K562 (cell line): ENCODE results near the gene MTERF4. TPM values are rescaled to one million over a fixed set of nuclear protein-coding genes. Genes with fewer than 3 reads are reported as not detected.
A peak's percentile ranks its signal among the peaks of the same experiment; 100 is the strongest.

Source experiments
- BCLAF1 ChIP-seq, 2 experiments: fragments of 450-650 bp in 1 of 2; IDR thresholded peaks; 2 replicates each; pipeline ENCODE4 v1.6.1; 2011 to 2017; ENCODE audit warnings: low read depth in 2 of 2, antibody characterized with exemption in 1 of 2, borderline replicate concordance in 1 of 2, low read length in 1 of 2, mild to moderate bottlenecking in 1 of 2, mixed read lengths in 1 of 2; ENCODE audit not compliant: control insufficient read depth in 1 of 2
- CHCHD3 ChIP-seq: fragments of 250-450 bp; sonication (Bioruptor Pico); IDR thresholded peaks from 2 replicates; pipeline ENCODE4 v2.1.2; 2022; ENCODE audit warnings: mild to moderate bottlenecking
- CREM ChIP-seq: IDR thresholded peaks from 2 replicates; pipeline ENCODE4 v1.6.1; 2014; ENCODE audit warnings: antibody characterized with exemption, low read depth
- E2F1 ChIP-seq: sonication (generic); formaldehyde crosslinking; IDR thresholded peaks from 2 replicates; pipeline ENCODE4 v1.8.1; 2023; ENCODE audit warnings: mild to moderate bottlenecking, missing genetic modification reagents, moderate library complexity
- FOXM1 ChIP-seq, 2 experiments: fragments of 450-650 bp in 1 of 2; sonication (generic) in 1 of 2; formaldehyde crosslinking in 1 of 2; IDR thresholded peaks; 2 replicates each; pipeline versions ENCODE4 v1.6.1 to v1.9.0; 2017 to 2022; ENCODE audit warnings: low read depth in 2 of 2, mild to moderate bottlenecking in 2 of 2, missing genetic modification reagents in 1 of 2, moderate library complexity in 1 of 2
- MEIS2 ChIP-seq: fragments of 450-650 bp; IDR thresholded peaks from 2 replicates; pipeline ENCODE4 v1.6.1; 2014; ENCODE audit warnings: mild to moderate bottlenecking; ENCODE audit not compliant: partially characterized antibody
- MTA3 ChIP-seq: fragments of 450-650 bp; formaldehyde crosslinking; IDR thresholded peaks from 2 replicates; pipeline ENCODE4 v1.6.1; 2017; ENCODE audit warnings: mild to moderate bottlenecking, borderline replicate concordance
- MXI1 ChIP-seq: IDR thresholded peaks from 2 replicates; pipeline ENCODE4 v1.6.1; 2011; ENCODE audit warnings: low read depth, mild to moderate bottlenecking, improper control_type of control experiment, low read length
- MYC ChIP-seq, 2 experiments: fragments of 250-450 bp in 1 of 2; sonication (Bioruptor Pico) in 1 of 2; IDR thresholded peaks; 2 replicates each; pipeline versions ENCODE4 v1.5.1 to v1.6.1; 2012 to 2021; ENCODE audit warnings: low read depth in 2 of 2, borderline replicate concordance in 1 of 2, improper control_type of control experiment in 1 of 2, low read length in 1 of 2, mild to moderate bottlenecking in 1 of 2, moderate library complexity in 1 of 2
- SMARCE1 ChIP-seq: fragments of 450-650 bp; IDR thresholded peaks from 2 replicates; pipeline ENCODE4 v1.7.1; 2016; ENCODE audit warnings: mild to moderate bottlenecking
- ZNF175 ChIP-seq: fragments of 200-800 bp; sonication (Bioruptor generic); IDR thresholded peaks from 2 replicates; pipeline ENCODE4 v1.6.1; 2016; ENCODE audit warnings: low read depth, mild to moderate bottlenecking, missing genetic modification characterization, missing compliant biosample characterization
- ZNF444 ChIP-seq: fragments of 250-450 bp; sonication (Bioruptor Pico); IDR thresholded peaks from 2 replicates; pipeline ENCODE4 v1.4.0; 2020; ENCODE audit warnings: mild to moderate bottlenecking, moderate library complexity
- ZNF717 ChIP-seq: fragments of 250-450 bp; sonication (Bioruptor Pico); IDR thresholded peaks from 2 replicates; pipeline ENCODE4 v1.5.0; 2021
- polyA plus RNA-seq, 8 experiments: library from polyadenylated mRNA; depleted of rRNA in 4 of 8; stranded (reverse) in 5 of 8; unstranded in 3 of 8; fragments of >200 nt; fragmentation: Nextera tagmentation in 2 of 8; fragmentation: Illumina TruSeq in 1 of 8; extraction: Ambion mirVana in 2 of 8; extraction: Trizol in 1 of 8; gene quantifications; 2 replicates each; pipeline versions ENCODE4 v1.2.1 to v1.2.3, GENCODE V29; 2011 to 2014; ENCODE audit warnings: inconsistent platforms in 1 of 8, missing spikeins in 1 of 8
- total RNA-seq, 7 experiments: library from RNA; depleted of rRNA in 6 of 7; stranded (reverse); fragments of >200 nt in 6 of 7; fragmentation: Illumina TruSeq in 2 of 7; extraction: Trizol in 2 of 7; gene quantifications; 2 replicates each; pipeline versions ENCODE4 v1.2.1 to v1.2.3, GENCODE V29; 2011 to 2021; ENCODE audit warnings: low replicate concordance in 1 of 7
- TF ChIP-seq, protein P1 (sequence below): fragments of 450-650 bp; IDR thresholded peaks from 2 replicates; pipeline ENCODE4 v1.6.1; 2017; ENCODE audit warnings: antibody characterized with exemption, mild to moderate bottlenecking
- TF ChIP-seq, protein P2 (sequence below), 2 experiments: IDR thresholded peaks; 2 replicates each; pipeline ENCODE4 v1.6.1; 2011; ENCODE audit warnings: borderline replicate concordance in 1 of 2, control low read depth in 1 of 2, low read depth in 1 of 2, low read length in 1 of 2, mild to moderate bottlenecking in 1 of 2, mixed read lengths in 1 of 2, moderate library complexity in 1 of 2; ENCODE audit not compliant: insufficient read depth in 1 of 2, insufficient read length in 1 of 2, poor library complexity in 1 of 2, severe bottlenecking in 1 of 2; ENCODE audit errors: extremely low read depth in 1 of 2

MTERF4 gene
- total and polyA plus RNA-seq, 9 of the 15 experiments (the other 6 are each of a cell fraction or from before 2014, with no cell fraction given) = 15.3 to 29.6 (median 21.2) TPM

GRCh38 chr2:241148891-241149674 lies 47.0 kb upstream of the MTERF4 start, which contains the start of gene PASK (continued):
- TF ChIP-seq, protein P1, sequence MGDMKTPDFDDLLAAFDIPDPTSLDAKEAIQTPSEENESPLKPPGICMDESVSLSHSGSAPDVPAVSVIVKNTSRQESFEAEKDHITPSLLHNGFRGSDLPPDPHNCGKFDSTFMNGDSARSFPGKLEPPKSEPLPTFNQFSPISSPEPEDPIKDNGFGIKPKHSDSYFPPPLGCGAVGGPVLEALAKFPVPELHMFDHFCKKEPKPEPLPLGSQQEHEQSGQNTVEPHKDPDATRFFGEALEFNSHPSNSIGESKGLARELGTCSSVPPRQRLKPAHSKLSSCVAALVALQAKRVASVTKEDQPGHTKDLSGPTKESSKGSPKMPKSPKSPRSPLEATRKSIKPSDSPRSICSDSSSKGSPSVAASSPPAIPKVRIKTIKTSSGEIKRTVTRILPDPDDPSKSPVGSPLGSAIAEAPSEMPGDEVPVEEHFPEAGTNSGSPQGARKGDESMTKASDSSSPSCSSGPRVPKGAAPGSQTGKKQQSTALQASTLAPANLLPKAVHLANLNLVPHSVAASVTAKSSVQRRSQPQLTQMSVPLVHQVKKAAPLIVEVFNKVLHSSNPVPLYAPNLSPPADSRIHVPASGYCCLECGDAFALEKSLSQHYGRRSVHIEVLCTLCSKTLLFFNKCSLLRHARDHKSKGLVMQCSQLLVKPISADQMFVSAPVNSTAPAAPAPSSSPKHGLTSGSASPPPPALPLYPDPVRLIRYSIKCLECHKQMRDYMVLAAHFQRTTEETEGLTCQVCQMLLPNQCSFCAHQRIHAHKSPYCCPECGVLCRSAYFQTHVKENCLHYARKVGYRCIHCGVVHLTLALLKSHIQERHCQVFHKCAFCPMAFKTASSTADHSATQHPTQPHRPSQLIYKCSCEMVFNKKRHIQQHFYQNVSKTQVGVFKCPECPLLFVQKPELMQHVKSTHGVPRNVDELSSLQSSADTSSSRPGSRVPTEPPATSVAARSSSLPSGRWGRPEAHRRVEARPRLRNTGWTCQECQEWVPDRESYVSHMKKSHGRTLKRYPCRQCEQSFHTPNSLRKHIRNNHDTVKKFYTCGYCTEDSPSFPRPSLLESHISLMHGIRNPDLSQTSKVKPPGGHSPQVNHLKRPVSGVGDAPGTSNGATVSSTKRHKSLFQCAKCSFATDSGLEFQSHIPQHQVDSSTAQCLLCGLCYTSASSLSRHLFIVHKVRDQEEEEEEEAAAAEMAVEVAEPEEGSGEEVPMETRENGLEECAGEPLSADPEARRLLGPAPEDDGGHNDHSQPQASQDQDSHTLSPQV = no peak
- TF ChIP-seq MXI1 = 0 out of 2 replicates have a peak, but pooled peaks have one; percentile 47
- no peak for TF ChIP-seq CHCHD3 (CRISPR knock-in tag)
- peak; percentile 58; the same call in 1 of the 2 replicates for TF ChIP-seq MTA3
- no peak for TF ChIP-seq ZNF717
- TF ChIP-seq CREM = peak; percentile 19; the same call in 1 of the 2 replicates
- 0 out of 2 replicates have a peak, but pooled peaks have one; percentile 18 for TF ChIP-seq E2F1 (CRISPR knock-in tag)
- no peak for TF ChIP-seq SMARCE1
- no peak for TF ChIP-seq ZNF175 (CRISPR knock-in tag)
- TF ChIP-seq FOXM1 (IDR thresholded peaks at IDR 0.05; ENCODE audit: low read depth) = no peak
- 0 out of 2 replicates have a peak, but pooled peaks have one; percentile 0 for TF ChIP-seq FOXM1 (CRISPR knock-in tag; IDR thresholded peaks at IDR 0.05; ENCODE audit: low read depth)
- TF ChIP-seq, protein P2, sequence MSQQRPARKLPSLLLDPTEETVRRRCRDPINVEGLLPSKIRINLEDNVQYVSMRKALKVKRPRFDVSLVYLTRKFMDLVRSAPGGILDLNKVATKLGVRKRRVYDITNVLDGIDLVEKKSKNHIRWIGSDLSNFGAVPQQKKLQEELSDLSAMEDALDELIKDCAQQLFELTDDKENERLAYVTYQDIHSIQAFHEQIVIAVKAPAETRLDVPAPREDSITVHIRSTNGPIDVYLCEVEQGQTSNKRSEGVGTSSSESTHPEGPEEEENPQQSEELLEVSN (IDR thresholded peaks at IDR 0.05; ENCODE audit: borderline replicate concordance in 1 of 2, extremely low read depth in 1 of 2, insufficient read depth in 1 of 2, insufficient read length in 1 of 2, low read depth in 1 of 2, low read length in 1 of 2, poor library complexity in 1 of 2, severe bottlenecking in 1 of 2) = peak; percentile 59 to 79
- no peak for TF ChIP-seq BCLAF1 (IDR thresholded peaks at IDR 0.05; ENCODE audit: borderline replicate concordance in 1 of 2, control insufficient read depth in 1 of 2, low read depth in 2 of 2, low read length in 1 of 2)
- no peak for TF ChIP-seq MEIS2
- TF ChIP-seq MYC (IDR thresholded peaks at IDR 0.05; ENCODE audit: low read depth, low read length) = peak; percentile 40
- TF ChIP-seq MYC (CRISPR knock-in tag; IDR thresholded peaks at IDR 0.05; ENCODE audit: borderline replicate concordance, low read depth) = no peak
- no peak for TF ChIP-seq ZNF444 (CRISPR knock-in tag)
